ENCODE results near the gene FOXO6. TPM values are rescaled to one million over a fixed set of nuclear protein-coding genes. Genes with fewer than 3 reads are reported as not detected.

Gene FOXO6
- total and polyA plus RNA-seq, 2 donors = 1.1 to 1.6 TPM

DNA sequence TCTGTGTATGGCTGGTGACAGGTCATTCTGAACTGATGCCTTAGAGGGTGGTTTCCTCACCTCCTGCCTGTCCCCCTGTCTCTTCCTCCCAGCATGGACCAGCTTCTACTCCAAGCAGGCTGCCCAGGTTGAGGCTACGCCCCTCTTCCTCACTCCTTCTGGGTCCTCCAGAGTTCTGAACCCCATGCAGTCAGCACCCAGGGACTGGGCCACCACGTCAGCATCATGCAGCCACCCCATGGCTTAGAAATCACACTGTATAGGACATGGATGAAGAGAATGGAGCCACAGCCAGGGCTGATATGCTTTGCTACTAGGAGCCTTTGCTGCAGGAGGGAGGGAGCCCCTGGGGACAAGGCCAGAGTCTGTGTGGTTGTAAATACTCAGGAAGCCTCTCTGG lies 8.3 kb downstream of the FOXO6 start:
- H3K27me3 ChIP-seq (ENCODE audit: control insufficient read depth in 2 of 2, insufficient read depth in 1 of 2, low read length in 1 of 2) = peaks cover 0 to 4% of the 10 kb centered on the region in 2 donors

DNA sequence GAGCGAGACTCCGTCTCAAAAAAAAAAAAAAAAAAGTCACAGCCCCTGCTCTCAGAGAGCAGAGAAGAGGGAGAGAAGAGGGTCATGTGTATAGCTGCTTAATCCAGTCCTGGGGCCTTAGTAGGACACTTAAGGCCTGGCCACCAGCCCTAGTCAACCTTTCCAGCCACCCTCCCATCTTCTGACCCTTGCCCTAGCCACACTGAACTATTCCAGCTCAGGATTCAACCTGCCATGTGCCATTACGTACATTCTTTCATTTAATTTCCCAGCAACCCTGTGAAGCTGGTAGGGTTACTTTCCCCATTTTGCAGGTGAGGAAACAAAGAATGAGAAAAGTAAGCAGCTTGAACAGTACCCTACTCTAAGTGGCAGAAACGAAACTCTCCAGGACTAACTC lies 9.0 kb downstream of the FOXO6 start:
- 90% methylated on average over 2 of the region's 4 CpGs for WGBS
- H3K4me1 ChIP-seq (ENCODE audit: control insufficient read depth in 2 of 2, insufficient read depth in 2 of 2, low read length in 2 of 2) = peaks cover 61 to 94% of the 10 kb centered on the region in 2 donors

More for the DNA sequence above, 8.3 kb downstream of the FOXO6 start:
- peaks cover 0 to 22% of the 10 kb centered on the region in 2 donors for H3K36me3 ChIP-seq (ENCODE audit: control insufficient read depth in 2 of 2, insufficient read depth in 2 of 2, low read length in 1 of 2)
- no peak overlapping the region for H3K4me3 ChIP-seq (ENCODE audit: low read length in 2 of 2)
- peaks cover 63 to 96% of the 10 kb centered on the region in 2 donors for H3K4me1 ChIP-seq (ENCODE audit: control insufficient read depth in 2 of 2, insufficient read depth in 2 of 2, low read length in 2 of 2)
- H3K9me3 ChIP-seq (ENCODE audit: control insufficient read depth in 2 of 2, insufficient read depth in 1 of 2, low read length in 1 of 2) = no peaks in the 10 kb centered on the region
- DNase-seq (ENCODE audit: low read depth in 6 of 9, low spot score in 9 of 9) = no peak
- WGBS = 99% methylated on average over 2 of the region's 2 CpGs
- peak overlapping the region in 1 of 2 donors; percentile 96 for H3K27ac ChIP-seq (ENCODE audit: low read depth in 1 of 2, low read length in 1 of 2)

DNA sequence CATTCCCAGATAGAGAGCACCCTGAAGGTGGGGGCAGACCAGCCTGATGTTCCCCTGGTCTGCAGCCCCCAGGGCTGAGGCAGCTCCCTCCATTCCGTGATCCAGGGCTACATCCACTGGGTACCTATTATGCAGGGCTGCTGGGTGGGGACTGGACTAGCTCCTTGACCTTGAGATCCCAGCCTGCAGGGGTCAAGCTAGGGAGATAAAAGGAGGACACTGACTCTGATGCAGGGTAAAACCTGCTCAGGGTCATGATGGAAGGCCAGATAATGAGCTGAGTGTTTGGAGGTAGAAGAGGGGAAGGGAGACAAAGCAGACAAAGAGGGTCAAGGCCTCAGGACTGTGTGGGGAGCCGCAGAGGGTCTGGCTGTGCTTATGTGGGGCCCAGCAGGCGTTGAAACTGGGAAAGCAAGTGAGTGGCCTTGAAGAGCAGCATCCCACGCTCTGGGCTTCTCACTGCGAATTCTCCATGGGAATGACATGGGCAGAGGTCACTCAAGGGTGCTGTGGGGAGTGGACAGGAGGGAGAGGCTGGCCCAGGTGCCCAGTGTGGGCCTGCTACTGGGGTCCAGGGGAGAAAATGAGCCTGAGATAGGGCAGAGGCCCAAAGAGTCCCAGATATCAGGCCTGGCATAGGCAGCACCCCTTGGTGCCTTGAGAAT lies 9.7 kb downstream of the FOXO6 start:
- DNase-seq (ENCODE audit: low read depth in 6 of 9, low spot score in 9 of 9) = no peak
- H3K4me3 ChIP-seq (ENCODE audit: low read length in 2 of 2) = peak overlapping the region in 1 of 2 donors; percentile 27
- H3K4me1 ChIP-seq (ENCODE audit: control insufficient read depth in 2 of 2, insufficient read depth in 2 of 2, low read length in 2 of 2) = peaks cover 56 to 92% of the 10 kb centered on the region in 2 donors
- H3K27me3 ChIP-seq (ENCODE audit: control insufficient read depth in 2 of 2, insufficient read depth in 1 of 2, low read length in 1 of 2) = peaks cover 0 to 4% of the 10 kb centered on the region in 2 donors
- 97% methylated on average over 5 of the region's 5 CpGs for WGBS
- no peaks in the 10 kb centered on the region for H3K9me3 ChIP-seq (ENCODE audit: control insufficient read depth in 2 of 2, insufficient read depth in 1 of 2, low read length in 1 of 2)
- H3K27ac ChIP-seq (ENCODE audit: low read depth in 1 of 2, low read length in 1 of 2) = peak overlapping the region in 1 of 2 donors; percentile 77
- H3K36me3 ChIP-seq (ENCODE audit: control insufficient read depth in 2 of 2, insufficient read depth in 2 of 2, low read length in 1 of 2) = peaks cover 0 to 32% of the 10 kb centered on the region in 2 donors

More for the DNA sequence above, 9.0 kb downstream of the FOXO6 start:
- H3K36me3 ChIP-seq (ENCODE audit: control insufficient read depth in 2 of 2, insufficient read depth in 2 of 2, low read length in 1 of 2) = peaks cover 0 to 26% of the 10 kb centered on the region in 2 donors
- H3K9me3 ChIP-seq (ENCODE audit: control insufficient read depth in 2 of 2, insufficient read depth in 1 of 2, low read length in 1 of 2) = no peaks in the 10 kb centered on the region
- no peak overlapping the region for H3K4me3 ChIP-seq (ENCODE audit: low read length in 2 of 2)
- H3K27ac ChIP-seq (ENCODE audit: low read depth in 1 of 2, low read length in 1 of 2) = peak overlapping the region in 1 of 2 donors; percentile 77
- DNase-seq (ENCODE audit: low read depth in 6 of 9, low spot score in 9 of 9) = no peak
- H3K27me3 ChIP-seq (ENCODE audit: control insufficient read depth in 2 of 2, insufficient read depth in 1 of 2, low read length in 1 of 2) = peaks cover 0 to 4% of the 10 kb centered on the region in 2 donors

DNA sequence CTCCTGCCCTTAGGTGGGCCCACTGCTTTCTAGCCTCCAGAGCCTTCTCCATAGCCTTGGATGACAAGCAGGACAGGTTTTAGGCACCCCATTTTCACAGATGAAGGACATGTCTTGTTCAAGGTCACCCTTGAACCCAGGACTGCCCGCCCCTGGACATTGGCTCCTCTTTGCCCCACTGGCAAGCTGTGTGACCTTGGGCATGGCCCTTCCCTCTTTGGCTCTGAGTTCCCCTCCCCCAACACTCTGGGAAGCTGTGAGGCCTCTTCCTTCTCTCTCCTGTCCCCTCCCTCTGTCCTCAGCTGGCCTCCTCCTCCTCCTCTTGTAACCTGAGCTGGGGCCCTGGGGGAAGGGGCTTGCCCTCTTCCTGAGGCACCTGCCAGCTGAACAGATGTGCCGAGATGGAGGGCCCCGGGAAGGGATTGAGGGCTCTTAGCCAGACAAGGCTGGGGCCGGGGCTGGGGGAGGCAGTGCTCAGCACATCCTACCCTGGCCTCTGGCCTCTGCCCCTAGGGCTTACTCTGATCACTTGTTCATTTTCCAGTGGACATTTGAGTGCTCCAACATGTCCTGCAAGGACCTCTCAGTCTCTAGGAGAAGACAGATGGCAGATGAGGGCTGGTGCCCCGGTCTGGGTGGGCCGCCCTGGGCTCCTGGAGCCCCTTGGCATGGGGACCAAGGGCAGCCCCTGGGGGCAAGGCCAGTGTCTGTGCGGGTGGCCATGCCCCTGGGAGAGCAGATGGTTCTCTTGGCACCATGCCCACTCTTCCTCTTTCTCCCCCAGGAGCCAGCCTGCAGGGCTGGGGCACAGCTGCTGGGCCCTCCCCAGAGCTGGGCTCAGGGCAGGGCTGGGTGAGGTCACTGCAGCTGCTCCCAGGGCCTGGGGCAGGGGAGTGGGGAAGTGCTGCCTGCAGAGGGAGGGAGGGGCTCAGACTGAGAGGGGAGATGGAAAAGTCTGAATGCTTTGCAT lies 10.7 kb downstream of the FOXO6 start:
- peak in 1 of 9 donors; percentile 70 for DNase-seq (ENCODE audit: low read depth in 6 of 9, low spot score in 9 of 9)
- Histone ChIP-seq H3K36me3 (ENCODE audit: control insufficient read depth in 2 of 2, insufficient read depth in 2 of 2, low read length in 1 of 2) (peaks cover 0 to 37% of the 10 kb centered on the region in 2 donors), H3K27ac (ENCODE audit: low read depth in 1 of 2, low read length in 1 of 2) (peak overlapping the region in 1 of 2 donors; percentile 77), H3K4me3 (ENCODE audit: low read length in 2 of 2) (peak overlapping the region in 1 of 2 donors; percentile 27), H3K27me3 (ENCODE audit: control insufficient read depth in 2 of 2, insufficient read depth in 1 of 2, low read length in 1 of 2) (peaks cover 0 to under 1% of the 10 kb centered on the region in 2 donors), H3K4me1 (ENCODE audit: control insufficient read depth in 2 of 2, insufficient read depth in 2 of 2, low read length in 2 of 2) (peaks cover 53 to 92% of the 10 kb centered on the region in 2 donors), H3K9me3 (ENCODE audit: control insufficient read depth in 2 of 2, insufficient read depth in 1 of 2, low read length in 1 of 2) (no peaks in the 10 kb centered on the region)
- WGBS = 35% methylated on average over 7 of the region's 7 CpGs

DNA sequence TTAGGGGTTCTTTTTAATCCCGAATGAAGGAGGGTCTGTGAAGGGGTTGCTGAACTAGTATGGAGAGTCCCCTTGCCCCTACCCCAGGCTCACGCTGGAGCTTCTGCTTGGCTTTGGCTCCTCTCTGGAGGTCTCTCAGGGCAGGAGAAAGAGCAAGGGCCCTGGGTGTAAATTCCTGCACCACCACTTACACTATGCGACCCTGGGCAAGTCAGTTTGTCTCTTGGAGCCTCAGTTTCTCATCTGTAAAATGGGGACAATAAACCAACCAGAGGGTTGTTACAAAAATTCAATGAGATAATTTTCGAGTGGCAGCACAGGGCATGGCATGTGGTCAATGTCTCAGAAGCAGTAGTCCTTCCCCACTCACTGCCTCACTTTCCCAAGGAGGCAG lies 11.4 kb downstream of the FOXO6 start:
- 90% methylated on average over 4 of the region's 4 CpGs for WGBS
- Histone ChIP-seq H3K4me1 (ENCODE audit: control insufficient read depth in 2 of 2, insufficient read depth in 2 of 2, low read length in 2 of 2) (peaks cover 56 to 92% of the 10 kb centered on the region in 2 donors), H3K27me3 (ENCODE audit: control insufficient read depth in 2 of 2, insufficient read depth in 1 of 2, low read length in 1 of 2) (no peaks in the 10 kb centered on the region), H3K9me3 (ENCODE audit: control insufficient read depth in 2 of 2, insufficient read depth in 1 of 2, low read length in 1 of 2) (no peaks in the 10 kb centered on the region), H3K27ac (ENCODE audit: low read depth in 1 of 2, low read length in 1 of 2) (peak overlapping the region in 1 of 2 donors; percentile 77), H3K36me3 (ENCODE audit: control insufficient read depth in 2 of 2, insufficient read depth in 2 of 2, low read length in 1 of 2) (peaks cover 0 to 37% of the 10 kb centered on the region in 2 donors), H3K4me3 (ENCODE audit: low read length in 2 of 2) (no peak overlapping the region)
- DNase-seq (ENCODE audit: low read depth in 6 of 9, low spot score in 9 of 9) = no peak

DNA sequence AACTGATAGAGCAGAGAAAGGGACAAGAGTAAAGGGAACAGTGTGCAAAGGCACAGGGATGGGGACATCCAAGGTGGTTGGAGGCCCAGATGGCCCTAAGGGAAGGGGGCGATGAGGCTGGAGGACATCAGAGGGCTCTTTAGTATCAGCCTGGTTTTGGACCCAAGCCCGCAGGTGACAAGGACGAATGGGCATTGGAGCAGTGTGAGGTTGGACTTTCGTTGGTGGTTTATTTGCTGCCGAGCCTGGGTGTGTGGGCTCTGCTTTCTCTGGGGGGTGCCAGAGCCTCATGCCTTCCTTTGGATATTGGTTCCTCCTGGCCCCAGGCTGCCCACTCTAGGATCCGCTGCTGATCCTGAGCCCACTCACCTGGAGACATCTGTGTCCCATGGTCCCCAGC lies 12.1 kb downstream of the FOXO6 start:
- H3K9me3 ChIP-seq (ENCODE audit: control insufficient read depth in 2 of 2, insufficient read depth in 1 of 2, low read length in 1 of 2) = no peaks in the 10 kb centered on the region
- 96% methylated on average over 6 of the region's 6 CpGs for WGBS
- H3K27me3 ChIP-seq (ENCODE audit: control insufficient read depth in 2 of 2, insufficient read depth in 1 of 2, low read length in 1 of 2) = no peaks in the 10 kb centered on the region
- H3K27ac ChIP-seq (ENCODE audit: low read depth in 1 of 2, low read length in 1 of 2) = no peak overlapping the region
- no peak overlapping the region for H3K4me3 ChIP-seq (ENCODE audit: low read length in 2 of 2)
- peaks cover 0 to 37% of the 10 kb centered on the region in 2 donors for H3K36me3 ChIP-seq (ENCODE audit: control insufficient read depth in 2 of 2, insufficient read depth in 2 of 2, low read length in 1 of 2)
- peaks cover 53 to 92% of the 10 kb centered on the region in 2 donors for H3K4me1 ChIP-seq (ENCODE audit: control insufficient read depth in 2 of 2, insufficient read depth in 2 of 2, low read length in 2 of 2)
- DNase-seq (ENCODE audit: low read depth in 6 of 9, low spot score in 9 of 9) = no peak

DNA sequence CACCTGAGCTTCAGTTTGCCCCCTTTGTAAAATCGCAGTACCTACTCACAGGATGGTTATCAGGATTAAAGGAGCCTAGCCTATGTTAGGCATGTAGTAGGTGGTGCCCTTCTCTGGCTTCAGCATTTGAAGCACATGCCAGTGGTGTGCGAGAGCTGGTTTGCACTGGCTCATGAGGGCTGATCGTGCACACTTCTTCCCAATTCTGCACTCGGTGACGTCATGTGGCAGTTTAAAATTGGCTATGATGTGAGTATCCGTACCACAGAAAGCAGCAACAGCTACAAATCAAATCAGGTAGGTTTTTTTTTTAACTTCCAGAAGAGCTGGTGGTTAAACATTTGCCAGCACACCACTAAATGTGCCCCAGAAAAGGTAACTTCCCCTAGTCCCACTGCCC lies 13.5 kb downstream of the FOXO6 start:
- Histone ChIP-seq H3K27me3 (ENCODE audit: control insufficient read depth in 2 of 2, insufficient read depth in 1 of 2, low read length in 1 of 2) (no peaks in the 10 kb centered on the region), H3K27ac (ENCODE audit: low read depth in 1 of 2, low read length in 1 of 2) (no peak overlapping the region), H3K4me3 (ENCODE audit: low read length in 2 of 2) (no peak overlapping the region), H3K36me3 (ENCODE audit: control insufficient read depth in 2 of 2, insufficient read depth in 2 of 2, low read length in 1 of 2) (peaks cover 3 to 32% of the 10 kb centered on the region in 2 donors), H3K9me3 (ENCODE audit: control insufficient read depth in 2 of 2, insufficient read depth in 1 of 2, low read length in 1 of 2) (no peaks in the 10 kb centered on the region), H3K4me1 (ENCODE audit: control insufficient read depth in 2 of 2, insufficient read depth in 2 of 2, low read length in 2 of 2) (peaks cover 56 to 92% of the 10 kb centered on the region in 2 donors)
- DNase-seq (ENCODE audit: low read depth in 6 of 9, low spot score in 9 of 9) = no peak
- WGBS = 89% methylated on average over 6 of the region's 6 CpGs

DNA sequence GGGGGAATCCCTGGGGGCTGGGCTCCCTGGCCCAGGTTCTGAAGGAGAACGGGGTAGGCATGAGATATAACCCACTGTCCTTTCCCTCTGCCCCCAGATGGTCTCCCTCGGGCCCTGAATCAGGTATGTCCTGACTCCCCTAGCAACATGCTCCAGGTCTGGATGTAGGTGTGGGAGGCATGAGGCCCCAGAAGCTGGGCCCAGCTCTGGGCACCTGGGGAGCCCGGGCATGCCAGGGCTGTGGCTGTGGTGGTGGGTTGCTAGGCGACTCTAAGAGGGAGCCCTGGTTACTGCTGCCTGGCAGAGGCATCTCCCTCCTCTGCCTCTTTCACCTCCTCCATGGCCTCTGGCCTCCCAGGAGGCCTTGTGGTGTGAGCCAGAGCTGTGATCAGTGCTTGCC lies 16.2 kb downstream of the FOXO6 start:
- Histone ChIP-seq H3K36me3 (ENCODE audit: control insufficient read depth in 2 of 2, insufficient read depth in 2 of 2, low read length in 1 of 2) (peaks cover 3 to 25% of the 10 kb centered on the region in 2 donors), H3K4me3 (ENCODE audit: low read length in 2 of 2) (no peak overlapping the region), H3K27ac (ENCODE audit: low read depth in 1 of 2, low read length in 1 of 2) (peak overlapping the region in 1 of 2 donors; percentile 90), H3K27me3 (ENCODE audit: control insufficient read depth in 2 of 2, insufficient read depth in 1 of 2, low read length in 1 of 2) (peaks cover 8 to 9% of the 10 kb centered on the region in 2 donors), H3K9me3 (ENCODE audit: control insufficient read depth in 2 of 2, insufficient read depth in 1 of 2, low read length in 1 of 2) (peaks cover 0 to 2% of the 10 kb centered on the region in 2 donors), H3K4me1 (ENCODE audit: control insufficient read depth in 2 of 2, insufficient read depth in 2 of 2, low read length in 2 of 2) (peaks cover 65 to 87% of the 10 kb centered on the region in 2 donors)
- 76% methylated on average over 4 of the region's 4 CpGs for WGBS
- DNase-seq (ENCODE audit: low read depth in 6 of 9, low spot score in 9 of 9) = no peak

Measured in thymus (tissue), 11 donors.